A549 treated with AZD9567 at 1 μM for 4 hours (cell line): Measurements from ENCODE around the gene SHLD2. TPM values are rescaled to one million over a fixed set of nuclear protein-coding genes. Genes with fewer than 3 reads are reported as not detected.

Experiments
- total RNA-seq: library from RNA; stranded (reverse); fragments of 200-300 nt; extraction: Qiagen RNA extraction; gene quantifications from 5 replicates; pipeline ENCODE4 v1.2.3, GENCODE V29; 2022; ENCODE audit not compliant: insufficient read depth

The SHLD2 gene, protein sequence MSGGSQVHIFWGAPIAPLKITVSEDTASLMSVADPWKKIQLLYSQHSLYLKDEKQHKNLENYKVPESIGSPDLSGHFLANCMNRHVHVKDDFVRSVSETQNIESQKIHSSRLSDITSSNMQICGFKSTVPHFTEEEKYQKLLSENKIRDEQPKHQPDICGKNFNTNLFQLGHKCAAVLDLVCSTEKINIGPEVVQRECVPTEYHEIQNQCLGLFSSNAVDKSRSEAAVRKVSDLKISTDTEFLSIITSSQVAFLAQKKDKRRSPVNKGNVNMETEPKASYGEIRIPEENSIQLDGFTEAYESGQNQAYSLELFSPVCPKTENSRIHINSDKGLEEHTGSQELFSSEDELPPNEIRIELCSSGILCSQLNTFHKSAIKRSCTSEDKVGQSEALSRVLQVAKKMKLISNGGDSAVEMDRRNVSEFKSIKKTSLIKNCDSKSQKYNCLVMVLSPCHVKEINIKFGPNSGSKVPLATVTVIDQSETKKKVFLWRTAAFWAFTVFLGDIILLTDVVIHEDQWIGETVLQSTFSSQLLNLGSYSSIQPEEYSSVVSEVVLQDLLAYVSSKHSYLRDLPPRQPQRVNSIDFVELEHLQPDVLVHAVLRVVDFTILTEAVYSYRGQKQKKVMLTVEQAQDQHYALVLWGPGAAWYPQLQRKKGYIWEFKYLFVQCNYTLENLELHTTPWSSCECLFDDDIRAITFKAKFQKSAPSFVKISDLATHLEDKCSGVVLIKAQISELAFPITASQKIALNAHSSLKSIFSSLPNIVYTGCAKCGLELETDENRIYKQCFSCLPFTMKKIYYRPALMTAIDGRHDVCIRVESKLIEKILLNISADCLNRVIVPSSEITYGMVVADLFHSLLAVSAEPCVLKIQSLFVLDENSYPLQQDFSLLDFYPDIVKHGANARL
- 22.4 to 24.6 TPM (median 24.4 TPM) in 5 replicates for total RNA-seq

DNA sequence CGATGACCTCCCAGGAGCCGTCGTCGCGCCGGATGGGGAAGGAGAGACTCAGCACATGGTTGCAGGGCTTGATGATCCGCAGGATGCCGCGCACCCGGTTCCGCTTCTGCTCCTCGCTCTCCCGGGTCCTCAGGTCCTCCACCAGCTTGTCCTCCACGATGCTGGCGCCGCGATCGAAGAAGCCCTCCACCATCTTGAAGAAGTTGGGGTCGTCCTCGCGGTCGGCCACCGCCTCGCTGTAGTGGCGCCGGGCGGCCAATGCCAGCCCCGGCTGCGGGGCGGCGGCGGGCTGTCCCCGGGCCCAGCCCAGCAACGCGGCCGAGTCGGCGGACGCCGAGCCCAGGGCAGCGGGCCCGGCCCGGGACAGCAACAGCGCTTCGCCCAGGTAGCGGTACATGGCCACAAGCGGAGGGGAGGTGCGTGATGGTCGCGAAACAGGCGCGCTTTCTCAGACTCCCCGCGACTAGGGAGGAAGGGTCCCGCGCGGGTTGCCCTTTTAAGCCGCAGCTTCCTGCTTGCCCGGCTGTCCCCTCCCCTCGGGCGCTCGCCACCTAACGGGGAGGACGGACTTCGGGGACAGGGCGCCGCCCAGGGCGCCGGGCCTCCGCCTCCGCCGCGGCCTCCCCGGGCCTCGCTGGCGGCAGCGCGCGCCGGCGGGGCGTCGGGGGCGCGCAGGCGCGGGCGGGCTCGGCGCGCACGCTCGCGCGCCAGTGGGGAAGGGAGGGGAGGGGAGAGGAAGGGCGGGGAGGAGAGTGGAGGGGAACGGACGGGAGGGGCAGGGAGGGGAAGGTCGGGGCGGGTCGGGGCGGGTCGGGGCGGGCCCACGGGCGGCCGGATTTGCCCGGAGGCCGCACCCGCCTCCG, at the start of gene SHLD2, which contains the start of gene GLUD1:
TSS of gene SHLD2 (plus strand) at position 834 of the 863 bp plus-strand sequence. CDS start 56,149 bp downstream, outside the sequence.
TSS of gene GLUD1 (minus strand) at position 471 of the 863 bp plus-strand sequence. CDS start at position 397, 74 bp downstream.

DNA sequence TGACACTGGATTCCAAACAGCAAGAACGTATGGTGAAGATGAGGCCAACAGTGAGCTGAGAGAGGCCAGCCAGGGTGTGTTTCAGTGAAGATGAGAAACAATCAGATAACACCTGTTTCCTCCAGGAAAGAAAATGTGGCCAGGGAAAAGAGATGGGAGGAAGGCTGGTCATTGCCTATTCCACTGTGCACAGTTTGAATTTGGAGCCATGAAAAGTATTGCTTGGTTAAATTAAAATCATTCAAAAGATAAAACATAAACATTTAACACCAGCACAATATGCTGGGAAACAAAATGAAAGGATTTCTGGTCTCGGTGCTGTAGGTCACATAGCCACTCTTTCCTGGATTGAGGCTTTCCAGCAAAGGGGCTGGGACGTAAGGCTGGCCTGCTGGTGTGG, 130.1 kb downstream of the SHLD2 start, which contains the start of gene NUTM2A:
TSS of gene NUTM2A (plus strand) at position 301 of the 400 bp plus-strand sequence. CDS start 383 bp downstream, outside the sequence.

Other genes with a start within 250 kb of the SHLD2 start
- 0.51 to 5.6 TPM (median 0.98 TPM) in 5 replicates for gene MMRN2, start 137.6 kb upstream of the SHLD2 start, total RNA-seq
- 5.1 to 10.7 TPM (median 9.4 TPM) in 5 replicates for gene SNCG, start 136.6 kb upstream of the SHLD2 start, total RNA-seq
- gene ADIRF, start 126.7 kb upstream of the SHLD2 start, total RNA-seq, result 0.09 TPM in 1 of 5 replicates, not detected in the others
- gene FAM25A, start 74.9 kb upstream of the SHLD2 start, total RNA-seq, result 0.64 TPM in 1 of 5 replicates, not detected in the others
- gene GLUD1, start 363 bp upstream of the SHLD2 start, total RNA-seq, result 84.2 to 99.1 TPM (median 97.4 TPM) in 5 replicates
- 0.09 to 0.22 TPM (median 0.13 TPM) in 4 of 5 replicates, not detected in the other for gene NUTM2A, start 130.2 kb downstream of the SHLD2 start, total RNA-seq